Panc1 (cell line): ENCODE data around the gene FBXO17.

Source experiments
- CTCF ChIP-seq: fragments of 450-650 bp; IDR thresholded peaks from 2 replicates; pipeline ENCODE4 v1.5.1; 2017; ENCODE audit warnings: mild to moderate bottlenecking
- POLR2AphosphoS5 ChIP-seq: IDR thresholded peaks from 2 replicates; pipeline ENCODE4 v1.6.1; 2012; ENCODE audit warnings: mild to moderate bottlenecking, low read depth, low read length, moderate library complexity

DNA sequence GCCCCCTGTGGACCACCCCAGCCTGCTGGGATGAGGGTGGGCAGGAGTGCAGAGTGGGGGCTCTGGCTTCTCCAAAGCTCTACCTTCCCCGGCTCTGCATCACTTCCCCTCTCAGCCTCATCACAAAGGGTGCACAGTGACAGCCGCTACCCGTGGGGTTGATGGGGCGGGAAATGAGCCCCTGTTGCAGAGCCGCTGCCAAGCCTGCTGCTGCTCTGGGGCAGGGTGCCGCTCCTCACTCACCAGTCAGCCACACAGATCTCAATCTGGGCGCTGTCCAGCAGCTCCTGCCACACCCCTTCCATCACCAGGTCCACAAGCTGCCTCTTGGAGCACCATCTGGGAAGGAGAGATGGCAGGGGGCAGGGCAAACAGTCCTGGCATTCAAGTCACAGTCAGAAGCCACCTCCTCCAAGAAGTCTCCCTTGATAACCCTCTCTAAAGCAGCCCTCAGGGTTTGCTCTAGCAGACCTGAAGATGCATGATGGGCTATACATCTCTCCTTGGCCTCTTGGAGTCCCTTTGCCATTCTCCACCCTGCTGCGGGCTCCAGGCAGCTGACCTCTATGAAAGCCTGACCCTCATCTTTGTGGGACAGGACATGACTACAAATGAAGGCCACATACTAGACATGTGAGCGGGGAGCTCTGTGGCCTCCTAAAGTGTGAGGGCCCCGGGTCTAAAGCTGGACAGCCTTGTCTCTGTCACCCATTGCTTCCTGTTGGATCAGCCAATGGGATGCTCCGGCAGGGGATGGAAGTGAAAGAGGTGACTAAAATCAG, 29.1 kb downstream of the FBXO17 start:
- no peak for TF ChIP-seq CTCF
- TF ChIP-seq POLR2AphosphoS5: no peak; the same call in none of the 2 replicates
